IPS DF 19.7 (cell line): Measurements from ENCODE around the gene LPCAT3.
A peak's percentile ranks its signal among the peaks of the same experiment; 100 is the strongest.
"Not testable (repeated sequence)": the region's sequence is repeated elsewhere in the genome, so short reads cannot be mapped to it uniquely, and the experiment has no call there.

Source experiments
- DNase-seq: peaks from one replicate; pipeline ENCODE4 v3.0.0-alpha.2; 2013; ENCODE audit warnings: low read depth, low spot score

LPCAT3 gene

GRCh38 chr12:7018350-7019042 lies at the start of gene LPCAT3:
TSS of gene LPCAT3 (minus strand) at chr12:7018476. CDS start at chr12:7018424, 52 bp downstream.
- peak; percentile 77 for DNase-seq

- no peak for DNase-seq
These were observed 48.8 kb upstream of the LPCAT3 start for GRCh38 chr12:7067096-7067495.

- DNase-seq: no peak
These were observed 48.3 kb upstream of the LPCAT3 start for GRCh38 chr12:7066596-7066995.

- DNase-seq: no peak
These were observed 46.9 kb upstream of the LPCAT3 start for GRCh38 chr12:7065073-7065623.

- no peak for DNase-seq
These were observed 46.2 kb upstream of the LPCAT3 start for GRCh38 chr12:7064516-7064915.

- no peak for DNase-seq
These were observed 43.3 kb upstream of the LPCAT3 start for GRCh38 chr12:7061596-7061995.

GRCh38 chr12:7061138-7061537 lies 42.9 kb upstream of the LPCAT3 start:
- no peak for DNase-seq

GRCh38 chr12:7060353-7060954 lies 42.2 kb upstream of the LPCAT3 start, which contains the start of gene C1S:
TSS of gene C1S (plus strand) at chr12:7060718. CDS start at chr12:7061913, 1,195 bp downstream.
- peak; percentile 59 for DNase-seq

- no peak for DNase-seq
These were observed 41.5 kb upstream of the LPCAT3 start for GRCh38 chr12:7059780-7060179.

GRCh38 chr12:7058850-7059395 lies 40.6 kb upstream of the LPCAT3 start:
- DNase-seq: no peak

GRCh38 chr12:7058163-7058845 lies 40.0 kb upstream of the LPCAT3 start:
- DNase-seq: no peak

GRCh38 chr12:7055736-7056135 lies 37.5 kb upstream of the LPCAT3 start:
- not testable (repeated sequence) for DNase-seq

GRCh38 chr12:7054925-7055324 lies 36.6 kb upstream of the LPCAT3 start:
- no peak for DNase-seq

- not testable (repeated sequence) for DNase-seq
These were observed 31.7 kb upstream of the LPCAT3 start for GRCh38 chr12:7049973-7050372.

GRCh38 chr12:7049445-7049951 lies 31.2 kb upstream of the LPCAT3 start:
- DNase-seq: not testable (repeated sequence)

- no peak for DNase-seq
These were observed 29.0 kb upstream of the LPCAT3 start for GRCh38 chr12:7047306-7047705.

- DNase-seq: no peak
These were observed 28.3 kb upstream of the LPCAT3 start for GRCh38 chr12:7046383-7047105.

- no peak for DNase-seq
These were observed 27.6 kb upstream of the LPCAT3 start for GRCh38 chr12:7045913-7046312.

GRCh38 chr12:7042842-7043241 lies 24.6 kb upstream of the LPCAT3 start:
- DNase-seq: no peak

GRCh38 chr12:7039403-7039802 lies 21.1 kb upstream of the LPCAT3 start:
- no peak for DNase-seq

- DNase-seq: no peak
These were observed 20.3 kb upstream of the LPCAT3 start for GRCh38 chr12:7038591-7038990.
